Skeletal muscle cell (primary cell): ENCODE data around the gene RAB11FIP4.
A peak's percentile ranks its signal among the peaks of the same experiment; 100 is the strongest.
"Not testable (repeated sequence)": the region's sequence is repeated elsewhere in the genome, so short reads cannot be mapped to it uniquely, and the experiment has no call there.

ENCODE experiments used
- DNase-seq: peaks from one replicate; pipeline ENCODE4 v3.0.0-alpha.2; 2010; ENCODE audit warnings: low read depth
- H3K4me3 ChIP-seq: 2 replicates; pipeline ENCODE4 v1.5.1; 2011; ENCODE audit warnings: low read depth, mild to moderate bottlenecking, control low read depth, low read length, moderate library complexity

The RAB11FIP4 gene, protein sequence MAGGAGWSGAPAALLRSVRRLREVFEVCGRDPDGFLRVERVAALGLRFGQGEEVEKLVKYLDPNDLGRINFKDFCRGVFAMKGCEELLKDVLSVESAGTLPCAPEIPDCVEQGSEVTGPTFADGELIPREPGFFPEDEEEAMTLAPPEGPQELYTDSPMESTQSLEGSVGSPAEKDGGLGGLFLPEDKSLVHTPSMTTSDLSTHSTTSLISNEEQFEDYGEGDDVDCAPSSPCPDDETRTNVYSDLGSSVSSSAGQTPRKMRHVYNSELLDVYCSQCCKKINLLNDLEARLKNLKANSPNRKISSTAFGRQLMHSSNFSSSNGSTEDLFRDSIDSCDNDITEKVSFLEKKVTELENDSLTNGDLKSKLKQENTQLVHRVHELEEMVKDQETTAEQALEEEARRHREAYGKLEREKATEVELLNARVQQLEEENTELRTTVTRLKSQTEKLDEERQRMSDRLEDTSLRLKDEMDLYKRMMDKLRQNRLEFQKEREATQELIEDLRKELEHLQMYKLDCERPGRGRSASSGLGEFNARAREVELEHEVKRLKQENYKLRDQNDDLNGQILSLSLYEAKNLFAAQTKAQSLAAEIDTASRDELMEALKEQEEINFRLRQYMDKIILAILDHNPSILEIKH

GRCh38 chr17:31391496-31391949 is at the start of gene RAB11FIP4:
RAB11FIP4 (plus strand) TSS chr17:31391675; CDS start chr17:31391853, 178 bp downstream.
- no peak for DNase-seq
- peak within 1 kb of the TSS; percentile 39 for H3K4me3 ChIP-seq

- not testable (repeated sequence) for H3K4me3 ChIP-seq, DNase-seq
Measured at GRCh38 chr17:31345191-31345747, 46.2 kb upstream of the RAB11FIP4 start.

DNA sequence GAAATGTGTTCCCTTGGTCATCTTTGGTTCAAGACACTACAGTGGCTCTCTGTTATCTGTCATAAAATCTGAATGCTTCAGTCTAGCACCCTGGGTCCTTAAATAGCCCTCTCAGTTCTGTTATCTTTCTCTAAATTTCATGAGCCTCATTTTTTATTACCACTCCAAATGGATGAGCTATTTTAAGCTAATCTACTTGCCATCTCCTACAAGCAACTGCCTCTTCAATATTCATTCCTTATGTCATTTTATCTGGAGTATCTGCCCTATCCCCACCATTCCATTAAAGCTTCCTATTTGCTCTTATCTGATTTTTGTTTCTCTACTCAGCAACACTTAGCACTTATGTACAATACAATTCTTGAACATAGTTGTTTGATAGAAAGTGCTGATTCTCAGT is 42.0 kb upstream of the RAB11FIP4 start:
- DNase-seq = no peak
- no peak overlapping the region for H3K4me3 ChIP-seq

DNA sequence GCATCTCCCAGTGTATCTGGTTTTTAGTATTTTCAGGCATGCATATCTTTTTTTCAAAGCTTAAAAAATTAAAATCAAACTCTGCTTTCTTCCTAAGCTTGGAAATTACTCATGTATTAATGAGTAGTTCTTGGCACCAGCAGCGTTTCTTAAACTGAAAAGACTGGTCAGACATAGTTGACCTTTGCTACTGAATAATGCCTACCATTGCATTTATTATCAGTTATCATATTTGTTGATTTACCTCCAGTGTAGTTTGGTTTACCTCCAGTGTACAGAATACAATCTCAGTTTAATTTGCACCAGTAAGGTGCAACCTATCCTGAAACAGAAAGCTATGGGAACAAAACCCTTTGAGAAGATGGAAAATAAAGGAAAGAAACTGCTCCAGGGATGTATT is 35.5 kb upstream of the RAB11FIP4 start:
- no peak for DNase-seq
- no peak overlapping the region for H3K4me3 ChIP-seq

GRCh38 chr17:31357091-31357490 is 34.4 kb upstream of the RAB11FIP4 start:
- no peak for DNase-seq
- H3K4me3 ChIP-seq = no peak overlapping the region

DNA sequence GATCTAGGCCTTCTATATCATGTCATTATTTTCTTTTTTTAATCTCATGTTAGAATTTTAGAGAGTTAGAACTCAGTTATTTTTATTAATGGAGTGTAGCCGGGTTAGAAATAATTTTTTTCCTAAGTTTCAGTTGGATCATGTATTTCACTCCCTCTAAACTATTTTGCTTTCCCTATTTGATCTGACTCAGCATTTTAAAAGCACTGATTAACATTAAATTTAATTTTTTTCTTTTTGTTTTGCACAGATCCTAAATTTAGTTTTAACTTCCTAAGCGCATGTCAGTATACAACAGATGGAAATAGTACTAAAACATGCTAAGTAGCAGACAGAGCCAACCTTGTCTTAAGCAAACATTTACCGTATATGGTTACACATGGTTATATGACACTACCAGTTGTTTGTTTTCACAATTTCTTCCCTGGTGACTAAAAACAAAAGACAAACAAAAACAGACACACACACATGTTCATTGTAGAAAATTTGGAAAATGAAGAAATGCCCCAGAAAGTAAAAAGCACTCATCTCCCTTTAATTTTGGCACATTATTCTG is 33.6 kb upstream of the RAB11FIP4 start:
- no peak for DNase-seq

GRCh38 chr17:31364012-31364411 is 27.5 kb upstream of the RAB11FIP4 start:
- H3K4me3 ChIP-seq = no peak overlapping the region
- no peak for DNase-seq

More for the DNA sequence above, 33.6 kb upstream of the RAB11FIP4 start:
- no peak overlapping the region for H3K4me3 ChIP-seq

DNA sequence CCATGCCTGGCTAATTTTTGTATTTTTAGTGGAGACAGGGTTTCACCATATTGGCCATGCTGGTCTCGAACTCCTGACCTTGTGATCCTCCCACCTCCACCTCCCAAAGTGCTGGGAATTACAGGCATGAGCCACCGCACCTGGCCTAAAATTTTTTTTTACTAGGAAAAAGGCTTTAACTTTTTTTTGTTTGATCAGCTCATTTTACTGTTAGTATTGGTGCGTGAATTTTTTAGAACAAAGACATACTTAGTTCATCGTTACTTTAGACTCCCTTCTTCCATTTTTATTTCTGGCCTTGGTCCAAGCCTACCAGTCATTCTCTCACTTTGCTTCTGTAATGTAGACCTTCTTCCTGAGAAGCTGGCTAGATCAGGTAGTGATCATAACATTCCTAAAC is 25.4 kb upstream of the RAB11FIP4 start:
- DNase-seq = no peak
- no peak overlapping the region for H3K4me3 ChIP-seq

- DNase-seq = no peak
- H3K4me3 ChIP-seq = no peak overlapping the region
Measured at GRCh38 chr17:31369266-31369665, 22.2 kb upstream of the RAB11FIP4 start.

- DNase-seq = peak; percentile 13
- no peak overlapping the region for H3K4me3 ChIP-seq
Measured at GRCh38 chr17:31371511-31372097, 19.9 kb upstream of the RAB11FIP4 start.

DNA sequence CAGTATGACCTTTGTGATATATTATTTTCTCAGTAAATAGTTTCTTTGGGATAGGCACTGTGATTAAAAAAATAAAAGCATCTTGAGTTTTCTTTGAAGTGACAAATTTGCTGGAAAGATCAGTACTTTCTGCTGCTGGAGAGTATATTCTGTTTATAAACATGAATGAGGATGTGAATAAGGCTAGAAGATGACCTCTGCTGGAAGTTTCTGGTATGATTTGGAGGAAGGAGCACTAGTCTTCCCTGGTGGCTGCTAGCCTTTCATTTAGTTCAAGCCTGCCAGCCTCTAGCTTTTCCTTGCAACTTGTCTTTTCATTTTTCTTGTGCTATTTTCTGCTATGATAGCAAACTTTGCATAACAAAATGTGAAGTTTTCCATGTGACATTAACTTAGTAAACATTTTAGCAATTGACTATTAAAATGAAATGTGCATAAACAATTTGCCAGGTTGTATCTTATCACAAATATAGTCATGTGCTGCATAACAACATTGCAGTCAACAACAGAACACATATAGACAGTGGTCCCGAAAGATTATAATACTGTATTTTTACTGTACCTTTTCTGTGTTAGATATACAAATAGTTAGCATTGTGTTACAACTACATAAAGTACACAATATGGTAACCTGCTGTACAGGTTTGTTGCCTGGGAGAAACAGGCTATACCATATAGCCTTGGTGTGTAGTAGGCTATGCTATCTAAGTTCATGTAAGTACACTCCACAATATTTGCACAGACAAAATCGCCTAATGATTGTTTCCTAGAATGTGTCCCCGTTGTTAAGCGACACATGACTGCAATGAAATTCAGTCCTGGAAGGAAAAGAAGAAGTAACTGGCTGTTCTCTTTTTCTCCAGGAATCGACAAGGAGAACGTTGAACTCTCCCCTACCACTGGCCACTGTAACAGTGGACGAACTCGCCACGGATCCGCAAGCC is 18.1 kb upstream of the RAB11FIP4 start:
- peak; percentile 13 for DNase-seq
- H3K4me3 ChIP-seq = no peak overlapping the region

- no peak for DNase-seq
- H3K4me3 ChIP-seq = no peak overlapping the region
Measured at GRCh38 chr17:31374094-31374447, 17.4 kb upstream of the RAB11FIP4 start.

DNA sequence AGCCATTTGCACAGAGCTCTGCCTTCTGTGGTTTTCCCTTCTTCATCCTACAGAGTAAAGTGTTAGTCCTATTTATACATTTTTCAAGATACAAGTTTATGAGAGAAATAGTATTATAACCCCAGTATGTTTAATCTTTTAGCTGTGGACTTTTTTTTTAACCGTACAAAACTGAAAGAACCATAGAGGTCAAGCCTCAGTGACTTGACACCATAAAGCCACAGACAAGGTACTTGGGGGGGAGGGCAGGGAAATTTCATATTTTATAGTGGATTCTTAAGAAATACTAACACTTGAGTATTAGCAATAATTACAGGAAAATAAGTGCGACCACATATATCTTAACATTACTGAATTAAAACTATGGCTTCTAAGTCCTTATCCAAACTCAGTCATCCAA is 17.0 kb upstream of the RAB11FIP4 start:
- DNase-seq = no peak
- no peak overlapping the region for H3K4me3 ChIP-seq

GRCh38 chr17:31378638-31379037 is 12.8 kb upstream of the RAB11FIP4 start:
- H3K4me3 ChIP-seq = no peak overlapping the region
- no peak for DNase-seq

DNA sequence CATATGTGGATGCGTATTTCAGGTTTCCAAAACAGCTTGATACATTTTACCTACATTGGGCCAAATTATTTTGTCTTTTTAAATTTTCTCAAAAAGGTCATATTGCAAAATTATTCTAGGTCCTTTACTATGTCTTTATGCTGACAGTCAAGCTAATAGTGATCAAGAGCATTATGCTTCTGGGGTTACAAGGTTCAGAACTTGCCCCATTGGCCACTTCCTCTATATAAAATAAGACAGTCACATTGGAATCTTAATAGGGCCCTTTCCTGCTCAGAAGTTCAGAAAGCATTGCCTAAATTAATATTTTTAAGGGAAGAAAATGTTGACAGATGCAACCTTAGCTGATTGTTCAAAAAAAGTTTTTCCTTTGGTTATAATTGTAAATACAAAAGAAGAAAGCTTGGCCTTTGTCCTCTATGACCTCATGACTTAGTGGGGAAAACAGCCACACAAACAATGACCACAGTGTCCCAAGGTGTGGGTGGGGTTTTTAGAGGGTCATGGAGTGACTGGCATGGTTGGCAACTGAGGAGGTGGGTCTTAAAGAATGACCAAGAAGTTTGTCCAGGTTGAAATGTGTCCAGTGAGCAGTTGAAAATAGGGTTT is 11.8 kb upstream of the RAB11FIP4 start:
- no peak for DNase-seq
- H3K4me3 ChIP-seq = no peak overlapping the region

DNA sequence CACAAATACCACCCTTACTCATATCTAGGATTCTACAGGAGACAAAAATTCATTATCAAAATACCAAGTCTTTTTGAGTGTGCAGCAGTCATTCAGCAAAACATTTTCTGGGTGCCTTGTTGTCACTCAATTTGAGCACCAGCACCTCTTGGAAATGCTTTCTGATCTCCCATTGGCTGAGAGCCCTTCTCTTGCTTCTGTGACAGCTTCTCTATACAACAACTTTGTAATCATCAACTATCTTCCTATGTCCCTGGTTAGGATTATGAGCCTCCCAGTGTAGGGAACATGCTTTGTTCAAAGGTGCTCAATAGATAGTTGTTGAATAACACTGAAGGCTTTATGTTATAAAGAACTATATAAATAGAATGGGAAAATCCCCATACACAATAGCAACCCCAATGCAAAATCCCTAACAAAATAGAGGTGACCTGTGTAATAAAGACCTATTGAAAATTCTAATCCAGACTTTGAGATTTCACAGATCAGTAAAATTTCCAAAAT is 10.3 kb upstream of the RAB11FIP4 start:
- DNase-seq = no peak
- no peak overlapping the region for H3K4me3 ChIP-seq

DNA sequence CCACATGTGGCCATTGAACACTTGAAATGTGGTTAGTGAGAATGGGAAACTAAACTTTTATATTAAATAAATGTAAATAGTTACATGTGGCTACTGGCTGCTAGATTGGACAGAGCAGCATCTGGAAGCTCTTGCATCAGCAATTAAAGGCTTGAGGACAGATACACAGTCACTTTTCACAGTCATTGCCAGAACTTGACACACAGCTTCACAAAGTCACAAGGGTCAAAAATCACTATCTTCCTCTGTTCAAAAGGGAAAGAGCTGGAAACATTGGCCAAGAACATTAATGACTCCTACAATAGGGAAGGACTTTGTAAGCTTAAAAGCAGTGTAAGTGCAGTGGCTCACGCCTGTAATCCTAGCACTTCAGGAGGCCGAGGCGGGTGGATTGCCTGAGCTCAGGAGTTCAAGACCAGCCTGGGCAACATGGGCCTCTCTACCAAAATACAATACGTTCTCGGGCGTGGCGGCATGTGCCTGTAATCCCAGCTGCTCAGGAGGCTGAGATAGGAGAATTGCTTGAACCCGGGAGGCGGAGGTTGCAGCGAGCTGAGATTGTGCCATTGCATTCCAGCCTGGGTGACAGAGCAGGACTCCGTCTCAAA is 8.7 kb upstream of the RAB11FIP4 start:
- not testable (repeated sequence) for H3K4me3 ChIP-seq, DNase-seq

DNA sequence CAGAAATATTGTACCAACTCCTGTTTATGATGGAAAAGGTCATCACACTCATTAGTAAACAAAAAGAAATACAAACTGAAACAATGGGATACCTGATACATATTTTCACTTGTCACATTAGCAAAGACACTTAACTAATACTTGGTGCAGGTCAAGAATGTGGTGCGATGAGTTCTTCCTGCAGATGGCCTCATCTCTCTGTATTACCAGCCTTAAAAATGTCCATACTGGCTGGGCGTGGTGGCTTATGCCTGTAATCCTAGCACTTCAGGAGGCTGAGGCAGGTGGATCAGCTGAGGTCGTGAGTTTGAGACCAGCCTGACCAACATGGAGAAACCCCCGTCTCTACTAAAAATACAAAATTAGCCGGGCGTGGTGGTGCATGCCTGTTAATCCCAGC is 8.0 kb upstream of the RAB11FIP4 start:
- DNase-seq, H3K4me3 ChIP-seq: not testable (repeated sequence)
